OCI-LY7 (cell line): ENCODE data around the gene GYG2. TPM values are rescaled to one million over a fixed set of nuclear protein-coding genes. Genes with fewer than 3 reads are reported as not detected.

ENCODE experiments used
- BruUV-seq: library from RNA; stranded (reverse); fragments of 400-500 nt; replicated peaks from 2 replicates; lab custom pipeline; 2021; lab: Mats Ljungman, UMichigan
- CTCF ChIA-PET: fragments of 300-600 bp; sonication (Branson Sonifier 250); formaldehyde crosslinking; loops from one replicate; lab custom pipeline; 2022; ENCODE audit warnings: antibody characterized with exemption; ENCODE audit not compliant: unreplicated experiment; lab: Charles Lee
- POLR2A ChIA-PET: fragments of 300-600 bp; sonication (Branson Sonifier 250); formaldehyde crosslinking; loops from one replicate; lab custom pipeline; 2022; ENCODE audit warnings: antibody characterized with exemption; lab: Charles Lee
- DNase-seq: peaks from one replicate; pipeline ENCODE4 v3.0.0-alpha.2; 2015; ENCODE audit warnings: low spot score
- H2AFZ ChIP-seq: fragments of 200-600 bp; sonication (generic), shearing (Covaris generic); 2 replicates; pipeline ENCODE4 v1.6.1; 2014; ENCODE audit warnings: mild to moderate bottlenecking, antibody characterized with exemption, low read length, moderate library complexity
- H3K27ac ChIP-seq: fragments of 200-600 bp; sonication (generic); 2 replicates; pipeline ENCODE4 v1.5.1; 2014; ENCODE audit warnings: mixed run types, low read depth, mild to moderate bottlenecking, moderate library complexity, low read length, inconsistent platforms; ENCODE audit not compliant: poor library complexity, severe bottlenecking
- H3K36me3 ChIP-seq: fragments of 200-600 bp; sonication (generic); 2 replicates; pipeline ENCODE4 v1.6.1; 2014; ENCODE audit warnings: mild to moderate bottlenecking, antibody characterized with exemption, low read length, moderate library complexity, mixed read lengths; ENCODE audit not compliant: insufficient read depth
- H3K4me1 ChIP-seq: fragments of 200-600 bp; sonication (generic); 2 replicates; pipeline ENCODE4 v1.5.1; 2014; ENCODE audit warnings: mild to moderate bottlenecking, low read length; ENCODE audit not compliant: insufficient read depth, poor library complexity, severe bottlenecking
- H3K4me2 ChIP-seq: fragments of 200-600 bp; sonication (generic); 2 replicates; pipeline ENCODE4 v1.6.1; 2014; ENCODE audit warnings: mild to moderate bottlenecking, low read length
- H3K4me3 ChIP-seq: fragments of 200-600 bp; sonication (generic); 2 replicates; pipeline ENCODE4 v1.5.1; 2014; ENCODE audit warnings: mild to moderate bottlenecking, low read depth, low read length; ENCODE audit not compliant: poor library complexity, severe bottlenecking
- H3K79me2 ChIP-seq: fragments of 200-600 bp; sonication (generic); 2 replicates; pipeline ENCODE4 v1.6.1; 2016; ENCODE audit warnings: low read depth, mild to moderate bottlenecking, low read length, moderate library complexity, mixed read lengths; ENCODE audit not compliant: insufficient read depth
- H3K9me2 ChIP-seq: fragments of 200-600 bp; sonication (generic); 2 replicates; pipeline ENCODE4 v1.6.1; 2016; ENCODE audit warnings: mild to moderate bottlenecking, low read length, mixed read lengths; ENCODE audit not compliant: insufficient read depth
- H3K9me3 ChIP-seq: fragments of 200-600 bp; sonication (generic); 2 replicates; pipeline ENCODE4 v1.6.1; 2014; ENCODE audit warnings: mild to moderate bottlenecking, mixed run types, low read length, mixed read lengths
- H4K20me1 ChIP-seq: fragments of 200-600 bp; sonication (generic); 2 replicates; pipeline ENCODE4 v1.6.1; 2014; ENCODE audit warnings: mild to moderate bottlenecking, antibody characterized with exemption, low read length, moderate library complexity, mixed read lengths; ENCODE audit not compliant: insufficient read depth
- CTCF ChIP-seq: fragments of 200-600 bp; sonication (generic); conservative IDR thresholded peaks from 2 replicates; pipeline ENCODE4 v1.5.1; 2014; ENCODE audit warnings: mild to moderate bottlenecking, antibody characterized with exemption, low read length, moderate library complexity, mixed read lengths
- EZH2phosphoT487 ChIP-seq: fragments of 200-600 bp; sonication (generic); IDR thresholded peaks from 2 replicates; pipeline ENCODE4 v1.6.1; 2018; ENCODE audit warnings: low read depth, borderline replicate concordance, mild to moderate bottlenecking, mixed run types, antibody characterized with exemption, low read length, moderate library complexity, mixed read lengths
- intact Hi-C: fragments of 100-400 bp; cut with micrococcal nuclease; formaldehyde crosslinking; loops from one replicate; pipeline ENCODE4 v1.10.0; 2022; ENCODE audit not compliant: unreplicated experiment
- total RNA-seq, 2 experiments: library from RNA; depleted of rRNA in 1 of 2; stranded (reverse); fragments of >200 nt in 1 of 2; shearing (Covaris generic) in 1 of 2; gene quantifications; 2 replicates each; pipeline ENCODE4 v1.2.3, GENCODE V29; 2014 to 2022

The GYG2 gene
- total RNA-seq, 2 experiments from 2014 or later, result not detected

- H3K4me2 ChIP-seq, result no peak overlapping the region
- H2AFZ ChIP-seq, result no peak overlapping the region
- H3K9me2 ChIP-seq, result no peaks in the 10 kb centered on the region
- BruUV-seq, result no TSS peak
- CTCF ChIA-PET, result no interaction called here
- H3K27ac ChIP-seq, result no peak overlapping the region
- TF ChIP-seq CTCF (no peak), EZH2phosphoT487 (no peak)
- H3K9me3 ChIP-seq, result no peaks in the 10 kb centered on the region
- H3K36me3 ChIP-seq, result no peaks in the 10 kb centered on the region
- intact Hi-C loops, result no loop called here
- H3K79me2 ChIP-seq, result no peaks in the 10 kb centered on the region
- POLR2A ChIA-PET, result no interaction called here
- H3K4me1 ChIP-seq, result no peaks in the 10 kb centered on the region
- no peaks in the 10 kb centered on the region for H4K20me1 ChIP-seq
- no peak for DNase-seq
- H3K4me3 ChIP-seq, result no peak overlapping the region
These were observed 4.8 kb upstream of the GYG2 start for GRCh38 chrX:2823795-2824386.

GRCh38 chrX:2824886-2825285 is 3.8 kb upstream of the GYG2 start:
- Histone ChIP-seq H3K9me2 (no peaks in the 10 kb centered on the region), H3K4me2 (no peak overlapping the region), H3K36me3 (no peaks in the 10 kb centered on the region), H3K9me3 (no peaks in the 10 kb centered on the region), H3K4me3 (no peak overlapping the region), H4K20me1 (no peaks in the 10 kb centered on the region), H3K79me2 (no peaks in the 10 kb centered on the region), H3K27ac (no peak overlapping the region), H2AFZ (no peak overlapping the region), H3K4me1 (no peaks in the 10 kb centered on the region)
- ChIA-PET CTCF (no interaction called here), POLR2A (no interaction called here)
- intact Hi-C loops, result no loop called here
- DNase-seq, result no peak
- no peak for TF ChIP-seq EZH2phosphoT487
- no peak for TF ChIP-seq CTCF
- no TSS peak for BruUV-seq

- no peak for TF ChIP-seq EZH2phosphoT487
- TF ChIP-seq CTCF, result no peak
These were observed 255 bp downstream of the GYG2 start for GRCh38 chrX:2828959-2829411.

More at GRCh38 chrX:2828959-2829411, 255 bp downstream of the GYG2 start:
- no peak for DNase-seq
- intact Hi-C loops, result no loop called here
- H3K36me3 ChIP-seq, result no peaks in the 10 kb centered on the region
- H3K79me2 ChIP-seq, result no peaks in the 10 kb centered on the region
- H3K4me1 ChIP-seq, result no peaks in the 10 kb centered on the region
- no peaks in the 10 kb centered on the region for H3K9me2 ChIP-seq
- no peaks in the 10 kb centered on the region for H3K9me3 ChIP-seq
- H4K20me1 ChIP-seq, result no peaks in the 10 kb centered on the region
- ChIA-PET CTCF (no interaction called here), POLR2A (no interaction called here)
- H3K27ac ChIP-seq, result no peak overlapping the region
- BruUV-seq, result no TSS peak
- H2AFZ ChIP-seq, result no peak overlapping the region
- no peak overlapping the region for H3K4me2 ChIP-seq
- H3K4me3 ChIP-seq, result no peak overlapping the region
